Ramos (cell line): ENCODE results near the gene XPOT.
"Not testable (repeated sequence)": the region's sequence is repeated elsewhere in the genome, so short reads cannot be mapped to it uniquely, and the experiment has no call there.

Experiments used
- in situ Hi-C: fragments of 300-500 bp; cut with MboI; formaldehyde crosslinking; loops from one replicate; pipeline ENCODE4 v1.14.3; 2022; ENCODE audit warnings: low sequenced_read_pairs; ENCODE audit not compliant: unreplicated experiment

XPOT gene

DNA sequence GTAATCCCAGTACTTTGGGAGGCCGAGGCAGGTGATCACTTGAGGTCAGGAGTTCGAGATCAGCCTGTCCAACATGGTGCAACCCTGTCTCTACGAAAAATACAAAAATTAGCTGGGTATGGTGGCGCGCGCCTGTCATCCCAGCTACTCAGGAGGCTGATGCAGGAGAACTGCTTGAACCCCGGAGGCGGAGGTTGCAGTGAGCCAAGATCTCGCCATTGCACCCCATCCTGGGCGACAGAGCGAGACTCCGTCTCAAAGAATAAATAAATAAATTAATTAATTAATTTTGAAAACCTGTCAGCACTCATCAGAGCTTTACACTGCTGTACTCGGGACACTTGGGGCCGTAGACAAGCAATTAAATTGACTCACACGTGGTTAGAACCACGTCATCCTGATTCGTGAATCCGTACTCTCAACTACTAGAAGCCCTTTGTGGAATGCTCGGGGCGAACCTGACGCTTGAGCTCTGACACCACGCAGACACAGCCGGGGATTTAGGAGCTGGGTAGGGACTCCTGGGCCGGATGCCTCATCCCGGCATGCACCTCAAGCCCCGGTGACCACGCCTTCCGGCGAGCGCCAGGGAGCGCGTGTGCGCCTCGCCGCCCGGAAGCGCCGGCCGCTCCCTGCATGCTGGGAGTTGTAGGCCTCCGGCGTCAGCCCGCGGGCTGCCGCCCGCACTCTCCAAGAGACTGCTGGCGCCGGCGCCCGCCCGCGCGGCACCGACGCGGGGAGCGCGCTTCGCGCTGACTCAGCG lies at the start of gene XPOT:
XPOT (plus strand) TSS at position 686 of the 763 bp plus-strand sequence. CDS start 5,644 bp downstream, outside the sequence.
- in situ Hi-C loops = no loop called here

- in situ Hi-C loops = not testable (repeated sequence)
Observed at GRCh38 chr12:64356209-64356608, 48.0 kb upstream of the XPOT start.

- in situ Hi-C loops = not testable (repeated sequence)
Observed at GRCh38 chr12:64361173-64361572, 43.0 kb upstream of the XPOT start.

GRCh38 chr12:64362721-64363305 lies 41.4 kb upstream of the XPOT start:
- in situ Hi-C loops = no loop called here

DNA sequence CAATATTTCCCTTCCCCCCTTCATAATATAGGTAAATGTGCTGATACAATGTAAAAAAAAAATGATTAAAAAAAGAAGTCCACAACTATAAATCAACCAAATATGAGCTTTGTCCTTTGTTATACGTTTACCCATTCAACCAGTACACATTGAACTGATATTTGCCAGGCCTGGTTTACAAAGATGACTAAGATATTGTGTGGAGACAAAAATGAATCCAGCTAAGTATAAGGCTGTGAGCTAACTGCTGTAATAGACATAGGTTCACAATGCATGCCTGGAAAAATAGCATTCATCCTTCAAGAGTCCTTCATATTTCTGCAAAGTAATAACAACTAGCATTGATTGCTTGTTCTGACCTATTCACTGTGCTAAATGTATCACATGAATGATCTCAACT lies 20.5 kb upstream of the XPOT start:
- in situ Hi-C loops = loop anchor here (25.0 kb wide), 1 partner anchor 546 kb away; the partner anchor contains the start of gene SRGAP1

- in situ Hi-C loops = loop anchor here (25.0 kb wide), 1 partner anchor 548 kb away; the partner anchor contains the start of gene SRGAP1
Observed at GRCh38 chr12:64385019-64385418, 19.2 kb upstream of the XPOT start.

- in situ Hi-C loops = loop anchor here (25.0 kb wide), 1 partner anchor 548 kb away; the partner anchor contains the start of gene SRGAP1
Observed at GRCh38 chr12:64385468-64385867, 18.7 kb upstream of the XPOT start.

GRCh38 chr12:64387197-64387816 lies 16.9 kb upstream of the XPOT start:
- in situ Hi-C loops = loop anchor here (25.0 kb wide), 1 partner anchor 550 kb away; the partner anchor contains the start of gene SRGAP1

GRCh38 chr12:64389154-64389553 lies 15.0 kb upstream of the XPOT start:
- in situ Hi-C loops = loop anchor here (25.0 kb wide), 1 partner anchor 552 kb away; the partner anchor contains the start of gene SRGAP1

- in situ Hi-C loops = loop anchor here (25.0 kb wide), 1 partner anchor 553 kb away; the partner anchor contains the start of gene SRGAP1
Observed at GRCh38 chr12:64390275-64390851, 13.8 kb upstream of the XPOT start, which contains the start of gene C12orf56. TSS of gene C12orf56 (minus strand) at chr12:64390758. CDS start at chr12:64390565, 193 bp downstream.

- in situ Hi-C loops = loop anchor here (25.0 kb wide), 1 partner anchor 555 kb away; the partner anchor contains the start of gene SRGAP1
Observed at GRCh38 chr12:64392221-64392620, 12.0 kb upstream of the XPOT start.

GRCh38 chr12:64395739-64396138 lies 8.5 kb upstream of the XPOT start:
- in situ Hi-C loops = loop anchor here (25.0 kb wide), 1 partner anchor 558 kb away; the partner anchor contains the start of gene SRGAP1

DNA sequence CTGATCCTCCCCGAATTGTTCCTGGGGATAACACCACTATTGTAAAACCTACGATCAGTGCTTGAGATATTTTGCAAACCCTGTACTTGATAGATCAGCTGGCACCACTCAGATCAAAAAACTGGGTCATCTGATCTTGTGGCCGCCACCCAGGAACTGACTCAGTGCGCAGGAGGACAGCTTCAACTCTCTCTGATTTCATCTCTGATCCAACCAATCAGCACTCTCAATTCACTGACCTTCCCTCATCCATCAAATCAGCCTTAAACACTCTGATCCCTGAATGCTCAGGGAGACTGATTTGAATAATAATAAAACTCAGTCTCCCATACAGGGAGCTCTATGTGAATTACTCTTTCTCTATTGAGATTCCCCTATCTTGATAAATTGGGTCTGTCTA lies 4.2 kb upstream of the XPOT start:
- in situ Hi-C loops = no loop called here

DNA sequence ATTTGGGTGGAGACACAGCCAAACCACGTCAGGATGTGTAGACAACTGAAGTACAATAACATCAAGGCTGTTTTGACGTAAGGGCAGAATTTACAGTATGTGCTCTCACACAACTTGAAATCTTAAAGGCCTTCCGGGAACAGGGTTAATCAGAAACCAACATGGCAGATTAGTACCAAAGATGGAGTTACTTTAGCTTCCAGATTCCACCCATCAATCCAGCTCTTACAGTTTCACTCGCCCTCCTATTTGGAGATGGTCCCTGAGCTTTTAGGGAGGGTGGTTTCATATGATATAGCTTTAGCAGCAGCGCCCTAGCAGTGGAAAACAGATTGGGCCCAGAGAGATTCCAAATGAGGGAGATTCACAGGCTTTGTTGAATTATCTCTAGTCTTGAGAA lies 2.0 kb upstream of the XPOT start:
- in situ Hi-C loops = no loop called here

GRCh38 chr12:64404470-64405256 lies 471 bp downstream of the XPOT start:
- in situ Hi-C loops = no loop called here

- in situ Hi-C loops = no loop called here
Observed at GRCh38 chr12:64407342-64408223, 3.4 kb downstream of the XPOT start.

DNA sequence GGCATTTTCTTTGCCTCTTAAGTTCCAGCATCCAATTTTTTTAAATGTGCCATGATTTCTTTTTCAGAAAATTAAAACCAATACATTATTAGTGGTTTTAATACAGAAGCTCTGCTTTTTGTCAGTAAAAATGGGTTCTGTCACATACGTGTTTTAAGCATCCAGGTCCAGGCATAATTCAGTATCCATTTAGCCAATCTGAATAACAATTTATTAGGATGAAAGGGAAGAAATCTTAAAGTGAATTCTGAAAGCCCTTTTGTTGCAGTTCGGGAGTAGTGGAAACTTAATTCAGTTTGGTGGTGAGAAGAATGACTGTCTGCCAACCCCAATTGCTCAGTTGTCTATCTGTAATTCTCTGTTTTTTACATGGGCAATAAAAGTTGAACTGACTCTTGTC lies 7.2 kb downstream of the XPOT start:
- in situ Hi-C loops = no loop called here

DNA sequence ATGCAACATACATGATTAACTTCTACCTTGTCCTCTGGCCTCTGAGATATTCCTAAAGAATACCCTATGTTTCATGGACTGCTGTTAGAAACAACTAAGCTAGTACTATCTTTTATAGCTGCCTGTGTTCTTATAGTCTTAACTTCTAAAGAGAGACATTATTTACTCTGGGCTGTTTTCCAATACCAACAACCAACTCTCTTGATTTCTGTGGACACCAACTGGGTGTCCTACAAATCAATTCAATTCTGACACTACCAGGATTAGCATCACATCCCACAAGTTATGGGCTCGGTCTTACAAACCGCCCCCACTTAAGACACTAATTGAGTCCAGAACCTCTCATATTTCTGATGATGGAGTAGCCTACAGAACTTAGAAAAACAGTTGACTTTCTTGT lies 8.3 kb downstream of the XPOT start:
- in situ Hi-C loops = no loop called here

DNA sequence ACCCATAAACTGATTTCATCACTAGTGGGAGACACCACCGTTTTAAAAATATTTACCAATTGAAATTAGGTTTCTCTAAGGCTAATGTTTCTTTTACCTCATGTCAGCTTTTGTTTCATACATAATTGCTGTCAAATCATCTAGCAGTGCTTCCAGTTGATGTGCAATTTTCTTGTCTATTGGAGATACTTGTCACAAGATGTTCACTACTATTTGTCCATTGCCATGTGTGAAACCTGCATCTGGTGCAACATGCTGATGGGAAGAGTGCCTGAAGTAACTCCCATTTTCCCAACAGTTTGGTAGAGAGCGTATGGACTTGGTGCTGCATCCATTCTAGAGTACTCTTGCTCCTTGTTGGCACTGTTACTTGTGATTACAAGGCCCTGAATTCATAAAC lies 9.7 kb downstream of the XPOT start:
- in situ Hi-C loops = no loop called here
